WI38 (cell line): ENCODE results near the gene ENTREP3.

ENCODE experiments used
- H3K4me3 ChIP-seq: 2 replicates; pipeline ENCODE4 v1.5.1; 2011; ENCODE audit warnings: low read depth, mild to moderate bottlenecking, control low read depth, low read length
- TF ChIP-seq, protein P1 (sequence below): IDR thresholded peaks from 2 replicates; pipeline ENCODE4 v1.5.1; 2012; ENCODE audit warnings: low read depth, mild to moderate bottlenecking, control low read depth, low read length

ENTREP3 gene

DNA sequence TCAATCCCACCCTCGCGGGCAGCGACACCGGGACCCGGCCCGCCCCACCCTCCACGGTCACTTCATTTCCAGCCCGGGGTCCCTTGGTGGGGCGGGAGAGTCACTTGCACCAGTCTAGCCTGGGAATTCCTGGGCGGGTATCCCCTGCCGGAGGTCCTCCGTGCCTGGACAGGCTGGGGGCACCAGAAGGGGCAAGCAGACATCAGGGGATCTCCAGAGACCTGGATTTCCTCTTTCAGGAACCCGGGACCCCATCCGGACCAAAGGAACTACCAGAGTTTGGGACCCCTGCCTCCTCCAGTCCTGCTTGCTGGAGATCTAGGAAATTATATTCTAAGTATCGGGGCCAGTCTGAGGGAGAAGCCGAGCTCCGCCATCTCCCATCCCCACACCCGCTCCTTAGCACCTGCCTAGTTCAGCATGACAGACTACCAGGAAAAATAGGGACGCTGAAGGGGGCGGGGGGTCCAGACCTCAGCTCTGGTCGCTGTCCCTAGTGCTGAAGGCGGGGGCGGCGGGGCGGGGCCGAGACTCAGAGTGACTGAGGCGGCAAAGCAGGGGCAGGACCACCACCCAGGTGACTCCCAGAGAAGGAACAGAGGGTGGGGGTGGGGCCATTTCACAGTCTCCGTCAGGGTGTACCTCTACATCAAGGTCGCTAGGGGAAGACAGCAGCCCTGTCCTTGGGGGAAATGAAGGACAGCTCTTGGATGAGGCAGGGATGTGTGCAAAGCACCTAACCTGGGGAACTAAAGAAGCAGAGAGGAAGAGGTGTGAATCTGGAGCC is 22.8 kb upstream of the ENTREP3 start:
- TF ChIP-seq, protein P1, sequence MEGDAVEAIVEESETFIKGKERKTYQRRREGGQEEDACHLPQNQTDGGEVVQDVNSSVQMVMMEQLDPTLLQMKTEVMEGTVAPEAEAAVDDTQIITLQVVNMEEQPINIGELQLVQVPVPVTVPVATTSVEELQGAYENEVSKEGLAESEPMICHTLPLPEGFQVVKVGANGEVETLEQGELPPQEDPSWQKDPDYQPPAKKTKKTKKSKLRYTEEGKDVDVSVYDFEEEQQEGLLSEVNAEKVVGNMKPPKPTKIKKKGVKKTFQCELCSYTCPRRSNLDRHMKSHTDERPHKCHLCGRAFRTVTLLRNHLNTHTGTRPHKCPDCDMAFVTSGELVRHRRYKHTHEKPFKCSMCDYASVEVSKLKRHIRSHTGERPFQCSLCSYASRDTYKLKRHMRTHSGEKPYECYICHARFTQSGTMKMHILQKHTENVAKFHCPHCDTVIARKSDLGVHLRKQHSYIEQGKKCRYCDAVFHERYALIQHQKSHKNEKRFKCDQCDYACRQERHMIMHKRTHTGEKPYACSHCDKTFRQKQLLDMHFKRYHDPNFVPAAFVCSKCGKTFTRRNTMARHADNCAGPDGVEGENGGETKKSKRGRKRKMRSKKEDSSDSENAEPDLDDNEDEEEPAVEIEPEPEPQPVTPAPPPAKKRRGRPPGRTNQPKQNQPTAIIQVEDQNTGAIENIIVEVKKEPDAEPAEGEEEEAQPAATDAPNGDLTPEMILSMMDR: peak; percentile 12; the same call in 1 of the 2 replicates
- peak overlapping the region; percentile 70 for H3K4me3 ChIP-seq

DNA sequence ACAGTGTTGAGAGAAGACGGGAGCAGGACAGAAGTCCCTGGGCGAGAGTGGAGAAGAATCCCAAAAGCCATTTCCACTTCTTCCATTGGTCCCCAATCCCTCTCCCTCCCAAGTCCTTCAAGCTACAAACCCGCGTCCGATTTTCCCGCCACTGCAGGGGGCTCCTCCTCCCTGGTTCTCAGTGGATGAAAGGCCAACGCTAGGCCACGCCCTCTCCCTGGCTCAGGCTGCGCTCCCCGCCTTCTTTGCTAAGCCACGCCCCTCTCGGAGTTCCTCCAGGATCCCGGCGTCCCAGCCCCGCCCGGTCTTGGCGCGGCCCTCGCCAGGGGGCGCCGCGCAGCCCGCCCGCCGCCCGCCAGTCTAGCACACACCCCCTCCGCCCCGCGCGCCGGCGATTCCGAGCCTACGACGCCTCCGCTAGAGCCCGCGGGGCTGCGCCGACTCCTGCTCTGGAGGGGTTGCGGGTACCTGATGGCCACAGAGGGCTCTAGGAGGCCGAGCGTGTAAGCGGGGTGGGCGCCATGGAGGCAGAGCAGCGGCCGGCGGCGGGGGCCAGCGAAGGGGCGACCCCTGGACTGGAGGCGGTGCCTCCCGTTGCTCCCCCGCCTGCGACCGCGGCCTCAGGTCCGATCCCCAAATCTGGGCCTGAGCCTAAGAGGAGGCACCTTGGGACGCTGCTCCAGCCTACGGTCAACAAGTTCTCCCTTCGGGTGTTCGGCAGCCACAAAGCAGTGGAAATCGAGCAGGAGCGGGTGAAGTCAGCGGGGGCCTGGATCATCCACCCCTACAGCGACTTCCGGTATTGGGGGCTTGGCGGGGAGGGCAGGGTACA is 22.0 kb upstream of the ENTREP3 start, which contains the start of gene HCN3:
Gene HCN3, plus strand, starts transcription at position 394 of the 832 bp plus-strand sequence. Its CDS starts 128 bp downstream, at position 522.
- TF ChIP-seq, protein P1: peak; percentile 17; the same call in 1 of the 2 replicates

DNA sequence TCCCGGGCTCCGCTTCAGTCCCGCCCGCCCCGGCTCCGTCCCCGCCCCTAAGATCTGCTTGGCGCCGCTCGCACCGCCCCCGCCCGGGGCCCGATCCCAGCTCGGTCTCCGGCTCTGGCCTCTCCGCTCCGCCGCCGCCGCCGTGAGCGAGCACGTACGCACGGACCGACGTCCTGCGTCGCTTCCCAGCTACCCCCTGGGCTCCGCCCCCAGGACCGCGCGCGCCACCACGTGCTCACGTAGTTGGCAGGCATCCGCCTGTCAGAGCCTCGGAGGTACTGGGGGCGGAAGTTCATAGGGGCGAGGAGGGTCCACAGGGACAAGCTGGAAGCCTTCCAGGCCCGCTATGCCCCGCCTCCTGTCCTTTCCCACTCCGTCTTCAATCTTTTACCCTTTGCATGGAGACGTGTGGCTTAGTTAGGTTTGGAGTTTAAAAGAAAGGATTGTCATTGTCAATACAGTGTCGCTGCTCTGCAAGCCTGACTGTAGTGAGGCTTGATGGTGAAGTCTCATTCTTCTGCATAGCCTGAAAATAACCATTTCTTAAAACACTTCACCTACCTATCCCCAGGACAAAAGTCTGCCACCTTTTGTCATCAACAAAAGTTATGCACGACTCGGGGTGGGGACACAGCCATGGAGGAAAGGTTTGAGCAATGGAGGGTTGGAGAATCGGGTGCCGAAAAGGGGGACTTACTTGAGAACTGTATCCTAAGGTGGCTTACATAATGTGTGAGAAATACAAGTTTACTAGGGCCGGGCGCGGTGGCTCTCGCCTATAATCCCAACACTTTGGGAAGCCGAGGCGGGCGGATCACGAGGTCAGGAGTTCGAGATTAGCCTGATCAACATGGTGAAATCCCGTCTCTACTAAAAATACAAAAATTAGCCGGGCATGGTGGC is 18.3 kb upstream of the ENTREP3 start, which contains the start of gene CLK2:
Gene CLK2, minus strand, starts transcription at position 162 of the 903 bp plus-strand sequence. CDS start 2,527 bp downstream, outside the sequence.
- H3K4me3 ChIP-seq: peak within 1 kb of the TSS; percentile 85
- TF ChIP-seq, protein P1: no peak

More for the DNA sequence above, 22.0 kb upstream of the ENTREP3 start, which contains the start of gene HCN3:
- peak within 1 kb of the TSS; percentile 70 for H3K4me3 ChIP-seq

DNA sequence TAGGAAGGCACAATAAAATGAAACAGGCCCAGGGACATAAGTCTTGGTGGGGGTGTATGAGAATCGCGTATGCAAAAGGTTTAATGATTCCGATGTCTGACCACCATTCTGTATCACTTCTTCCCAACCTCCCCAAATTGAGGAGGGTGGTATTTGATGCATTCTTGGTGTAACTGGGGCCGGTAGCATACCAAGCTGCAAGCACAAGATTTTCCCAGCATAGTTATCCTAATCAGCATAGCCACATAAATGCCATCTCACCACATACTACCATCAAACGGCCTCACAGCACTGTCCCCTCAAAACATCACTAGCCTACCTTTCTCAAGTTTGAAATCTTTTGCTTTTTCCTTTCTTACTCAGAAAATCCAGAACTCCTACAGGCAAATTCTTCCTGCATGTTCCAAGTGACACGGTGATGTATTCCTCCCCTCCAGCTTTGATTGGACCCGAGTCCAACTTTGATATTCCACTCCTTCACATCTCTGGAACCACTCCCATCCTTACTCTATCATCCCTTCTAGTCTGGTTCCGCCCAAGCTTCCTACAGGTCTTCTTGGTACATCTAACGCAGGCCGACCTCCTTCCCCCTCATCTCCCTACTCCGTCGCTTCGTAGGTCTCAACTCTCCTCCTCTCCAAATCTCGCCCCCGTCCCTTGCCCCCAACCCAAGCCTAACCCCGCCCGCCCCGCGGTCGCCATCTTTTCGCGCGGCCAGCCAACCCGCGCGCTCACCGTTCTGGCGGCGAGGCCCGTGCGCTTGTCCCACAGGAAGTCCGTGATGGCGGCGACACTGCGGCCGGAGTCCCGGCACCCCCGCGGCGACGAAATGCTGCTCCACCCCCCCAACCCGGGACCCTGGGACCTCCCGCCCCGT is 17.4 kb upstream of the ENTREP3 start:
- TF ChIP-seq, protein P1: no peak
- peak overlapping the region; percentile 85 for H3K4me3 ChIP-seq

DNA sequence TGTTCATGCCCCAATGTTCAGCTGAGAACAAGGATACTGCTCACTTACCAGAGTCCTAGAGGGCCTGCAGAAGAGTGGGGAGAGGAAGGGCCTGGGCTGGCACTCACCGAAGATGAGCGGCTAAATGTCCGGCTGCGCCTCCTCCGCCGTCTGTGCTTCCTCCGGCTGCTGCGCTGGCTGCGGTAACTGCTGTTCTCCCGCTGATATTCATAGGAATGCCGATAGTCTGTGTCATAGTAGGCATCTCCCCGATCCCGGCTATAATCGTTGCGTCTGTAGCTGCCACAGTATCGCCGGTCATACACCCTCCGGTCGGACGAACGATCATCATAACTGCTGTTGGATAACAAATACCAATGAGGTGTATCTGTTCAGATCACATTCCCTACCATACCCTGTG is 14.1 kb upstream of the ENTREP3 start:
- TF ChIP-seq, protein P1: no peak
- H3K4me3 ChIP-seq: no peak overlapping the region

DNA sequence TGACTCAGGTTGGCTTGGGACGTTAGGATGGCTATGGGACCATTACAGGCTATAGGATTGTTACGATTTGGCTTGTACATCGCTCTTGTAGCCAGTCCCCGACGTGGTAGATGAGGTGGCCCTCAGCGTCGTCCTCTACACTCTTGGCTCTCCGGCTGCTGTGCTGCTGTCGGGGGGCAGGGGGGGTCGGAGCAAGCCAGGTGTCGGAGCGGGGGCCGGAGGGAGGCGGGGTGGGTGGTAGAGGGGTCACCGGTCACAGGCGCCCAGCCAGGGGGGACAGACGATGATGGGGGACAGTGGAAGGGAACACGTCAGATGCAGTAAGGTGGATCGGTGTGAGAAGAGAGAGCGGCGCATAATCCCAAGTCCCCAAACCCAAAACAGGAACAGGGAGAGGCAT is 13.3 kb upstream of the ENTREP3 start:
- TF ChIP-seq, protein P1: no peak
- H3K4me3 ChIP-seq: no peak overlapping the region
